ENCODE results near the gene OR52E1. TPM values are rescaled to one million over a fixed set of nuclear protein-coding genes. Genes with fewer than 3 reads are reported as not detected.

OR52E1 gene
- total and polyA plus RNA-seq, 2 of the 4 experiments (the other 2 are of a cell fraction): not detected

- no peaks in the 10 kb centered on the region for H3K36me3 ChIP-seq (ENCODE audit: control insufficient read depth, insufficient read depth, low read length)
- dilution Hi-C loops (cut with HindIII; ENCODE audit: low sequenced_read_pairs, unreplicated experiment) (no loop called here), in situ Hi-C loops (cut with MboI; ENCODE audit: low sequenced_read_pairs) (no loop called here), intact Hi-C loops (cut with micrococcal nuclease) (no loop called here)
- H3K9me1 ChIP-seq (ENCODE audit: insufficient read depth, low read length): no peaks in the 10 kb centered on the region
- no peak overlapping the region for H3K14ac ChIP-seq (replicated peaks; ENCODE audit: low read depth, low read length)
- H2BK20ac ChIP-seq (ENCODE audit: low read depth, low read length): no peak overlapping the region
- no peaks in the 10 kb centered on the region for H3K4me1 ChIP-seq (ENCODE audit: control insufficient read depth, insufficient read depth, low read length)
- no peak overlapping the region for H3K56ac ChIP-seq (ENCODE audit: extremely low read depth, insufficient read depth, low read length)
- no peak overlapping the region for H2BK15ac ChIP-seq (ENCODE audit: low read depth, low read length)
- no peak overlapping the region for H2AK5ac ChIP-seq (ENCODE audit: low read depth, low read length)
- POLR2A ChIA-PET (ENCODE audit: unreplicated experiment): no interaction called here
- H3K18ac ChIP-seq (ENCODE audit: low read depth, low read length): no peak overlapping the region
- H4K91ac ChIP-seq (ENCODE audit: insufficient read depth, low read depth, low read length): no peak overlapping the region
- H3K79me1 ChIP-seq (ENCODE audit: low read depth in 1 of 2, low read length in 2 of 2): no peaks in the 10 kb centered on the region
- no peak for TF ChIP-seq USF2 (IDR thresholded peaks at IDR 0.05; ENCODE audit: low read depth, low read length)
- no peak for TF ChIP-seq CHD1 (IDR thresholded peaks at IDR 0.05; ENCODE audit: low read depth, low read length)
- TF ChIP-seq NFE2L2 (IDR thresholded peaks at IDR 0.05; ENCODE audit: low read depth, low read length): no peak
- ATAC-seq (ENCODE audit: low read depth): no peak
- H3K9me3 ChIP-seq (ENCODE audit: control insufficient read depth, insufficient read depth, low read length): no peaks in the 10 kb centered on the region
- no CpG with 5 or more reads among the region's 1 CpG for WGBS, 2 experiments (ENCODE audit: extremely low coverage in 2 of 2, insufficient read length in 1 of 2)
- H3K9ac ChIP-seq (ENCODE audit: low read depth, low read length): no peak overlapping the region
- H3K23ac ChIP-seq (ENCODE audit: low read depth, low read length): no peak overlapping the region
- no peak overlapping the region for H2AK9ac ChIP-seq (replicated peaks; ENCODE audit: low read depth, low read length, poor library complexity)
- CTCF ChIA-PET: no interaction called here
- no TSS peak for BruUV-seq (replicated peaks)
- H3K4me3 ChIP-seq (ENCODE audit: insufficient read depth, low read depth, low read length): no peak overlapping the region
- H3K4ac ChIP-seq (ENCODE audit: low read depth, low read length): no peak overlapping the region
- H3K27me3 ChIP-seq (ENCODE audit: control insufficient read depth, insufficient read depth, low read length): no peaks in the 10 kb centered on the region
- no peak overlapping the region for H2AFZ ChIP-seq (replicated peaks; ENCODE audit: low read length, poor library complexity)
- no peak for DNase-seq
- no peak overlapping the region for H4K8ac ChIP-seq (ENCODE audit: low read depth in 2 of 2, low read length in 2 of 2)
- H3K4me2 ChIP-seq (ENCODE audit: low read depth, low read length): no peak overlapping the region
- no peaks in the 10 kb centered on the region for H4K20me1 ChIP-seq (ENCODE audit: insufficient read depth, low read length)
- no peak overlapping the region for H4K5ac ChIP-seq (ENCODE audit: low read depth, low read length)
- no peak overlapping the region for H2BK120ac ChIP-seq (ENCODE audit: low read depth, low read length)
- H3K27ac ChIP-seq (ENCODE audit: insufficient read depth, low read length): no peak overlapping the region
- no peak overlapping the region for H2BK5ac ChIP-seq (ENCODE audit: low read depth, low read length, poor library complexity, severe bottlenecking)
These were observed 31.0 kb upstream of the OR52E1 start for GRCh38 chr11:5038341-5038740.
